ENCODE results near the gene OPCML.

DNA sequence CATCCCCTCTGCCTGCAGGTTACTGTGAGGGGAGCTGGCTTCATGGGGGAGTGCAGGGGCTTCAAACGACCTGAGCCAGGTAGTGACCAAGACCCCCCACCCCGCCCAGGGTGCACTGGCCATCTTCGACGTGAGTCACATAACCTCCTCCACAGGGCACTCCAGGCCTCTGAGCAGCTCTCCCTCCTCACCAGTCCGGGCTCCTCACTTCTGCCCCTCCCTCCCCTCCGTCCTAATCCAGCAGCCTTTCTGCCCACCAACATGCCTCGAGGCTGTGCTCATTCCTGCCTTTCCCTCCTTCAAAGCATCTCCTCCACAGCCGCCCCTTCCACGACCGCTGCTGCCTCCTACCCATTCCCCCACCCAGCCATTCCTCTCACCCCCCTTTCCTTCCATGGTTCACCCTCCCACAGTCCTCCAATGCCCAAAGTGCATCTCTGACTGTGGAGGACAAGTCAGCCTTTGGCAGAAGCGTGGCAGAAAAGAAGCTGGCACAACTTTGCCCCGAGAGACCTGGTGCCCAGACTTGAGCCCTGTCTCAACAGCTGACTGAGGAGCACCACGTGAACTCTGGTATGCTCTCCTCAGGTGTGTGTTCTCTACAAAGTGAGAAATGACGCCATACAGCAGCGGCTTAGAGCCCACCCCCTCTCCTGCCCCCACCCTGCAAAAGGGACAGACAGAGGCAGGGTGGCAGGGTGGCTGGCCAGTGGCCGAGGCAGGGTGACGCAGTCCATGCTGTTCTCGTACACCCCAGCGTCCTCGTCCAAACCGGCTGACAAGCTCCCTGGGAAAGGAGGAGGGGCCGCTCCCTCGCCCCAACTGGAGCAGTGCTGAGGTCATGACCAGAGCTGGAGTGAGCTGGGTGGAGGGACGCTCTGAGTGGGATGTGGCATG, 30.4 kb downstream of the OPCML start:
- TF ChIP-seq, protein P1, sequence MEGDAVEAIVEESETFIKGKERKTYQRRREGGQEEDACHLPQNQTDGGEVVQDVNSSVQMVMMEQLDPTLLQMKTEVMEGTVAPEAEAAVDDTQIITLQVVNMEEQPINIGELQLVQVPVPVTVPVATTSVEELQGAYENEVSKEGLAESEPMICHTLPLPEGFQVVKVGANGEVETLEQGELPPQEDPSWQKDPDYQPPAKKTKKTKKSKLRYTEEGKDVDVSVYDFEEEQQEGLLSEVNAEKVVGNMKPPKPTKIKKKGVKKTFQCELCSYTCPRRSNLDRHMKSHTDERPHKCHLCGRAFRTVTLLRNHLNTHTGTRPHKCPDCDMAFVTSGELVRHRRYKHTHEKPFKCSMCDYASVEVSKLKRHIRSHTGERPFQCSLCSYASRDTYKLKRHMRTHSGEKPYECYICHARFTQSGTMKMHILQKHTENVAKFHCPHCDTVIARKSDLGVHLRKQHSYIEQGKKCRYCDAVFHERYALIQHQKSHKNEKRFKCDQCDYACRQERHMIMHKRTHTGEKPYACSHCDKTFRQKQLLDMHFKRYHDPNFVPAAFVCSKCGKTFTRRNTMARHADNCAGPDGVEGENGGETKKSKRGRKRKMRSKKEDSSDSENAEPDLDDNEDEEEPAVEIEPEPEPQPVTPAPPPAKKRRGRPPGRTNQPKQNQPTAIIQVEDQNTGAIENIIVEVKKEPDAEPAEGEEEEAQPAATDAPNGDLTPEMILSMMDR (IDR thresholded peaks at IDR 0.05) = no peak
- TF ChIP-seq, protein P2, sequence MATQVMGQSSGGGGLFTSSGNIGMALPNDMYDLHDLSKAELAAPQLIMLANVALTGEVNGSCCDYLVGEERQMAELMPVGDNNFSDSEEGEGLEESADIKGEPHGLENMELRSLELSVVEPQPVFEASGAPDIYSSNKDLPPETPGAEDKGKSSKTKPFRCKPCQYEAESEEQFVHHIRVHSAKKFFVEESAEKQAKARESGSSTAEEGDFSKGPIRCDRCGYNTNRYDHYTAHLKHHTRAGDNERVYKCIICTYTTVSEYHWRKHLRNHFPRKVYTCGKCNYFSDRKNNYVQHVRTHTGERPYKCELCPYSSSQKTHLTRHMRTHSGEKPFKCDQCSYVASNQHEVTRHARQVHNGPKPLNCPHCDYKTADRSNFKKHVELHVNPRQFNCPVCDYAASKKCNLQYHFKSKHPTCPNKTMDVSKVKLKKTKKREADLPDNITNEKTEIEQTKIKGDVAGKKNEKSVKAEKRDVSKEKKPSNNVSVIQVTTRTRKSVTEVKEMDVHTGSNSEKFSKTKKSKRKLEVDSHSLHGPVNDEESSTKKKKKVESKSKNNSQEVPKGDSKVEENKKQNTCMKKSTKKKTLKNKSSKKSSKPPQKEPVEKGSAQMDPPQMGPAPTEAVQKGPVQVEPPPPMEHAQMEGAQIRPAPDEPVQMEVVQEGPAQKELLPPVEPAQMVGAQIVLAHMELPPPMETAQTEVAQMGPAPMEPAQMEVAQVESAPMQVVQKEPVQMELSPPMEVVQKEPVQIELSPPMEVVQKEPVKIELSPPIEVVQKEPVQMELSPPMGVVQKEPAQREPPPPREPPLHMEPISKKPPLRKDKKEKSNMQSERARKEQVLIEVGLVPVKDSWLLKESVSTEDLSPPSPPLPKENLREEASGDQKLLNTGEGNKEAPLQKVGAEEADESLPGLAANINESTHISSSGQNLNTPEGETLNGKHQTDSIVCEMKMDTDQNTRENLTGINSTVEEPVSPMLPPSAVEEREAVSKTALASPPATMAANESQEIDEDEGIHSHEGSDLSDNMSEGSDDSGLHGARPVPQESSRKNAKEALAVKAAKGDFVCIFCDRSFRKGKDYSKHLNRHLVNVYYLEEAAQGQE (IDR thresholded peaks at IDR 0.05; ENCODE audit: insufficient read depth in 1 of 2, low read depth in 2 of 2, low read length in 1 of 2) = no peak
- no peak for TF ChIP-seq SIN3A (IDR thresholded peaks at IDR 0.05; ENCODE audit: borderline replicate concordance, insufficient read depth, low read depth, low read length)
